ENCODE measurements around the gene FGF2. TPM values are rescaled to one million over a fixed set of nuclear protein-coding genes. Genes with fewer than 3 reads are reported as not detected.

Gene FGF2
- total and polyA plus RNA-seq, 4 donors, result 0.52 to 1.4 (median 0.98) TPM

DNA sequence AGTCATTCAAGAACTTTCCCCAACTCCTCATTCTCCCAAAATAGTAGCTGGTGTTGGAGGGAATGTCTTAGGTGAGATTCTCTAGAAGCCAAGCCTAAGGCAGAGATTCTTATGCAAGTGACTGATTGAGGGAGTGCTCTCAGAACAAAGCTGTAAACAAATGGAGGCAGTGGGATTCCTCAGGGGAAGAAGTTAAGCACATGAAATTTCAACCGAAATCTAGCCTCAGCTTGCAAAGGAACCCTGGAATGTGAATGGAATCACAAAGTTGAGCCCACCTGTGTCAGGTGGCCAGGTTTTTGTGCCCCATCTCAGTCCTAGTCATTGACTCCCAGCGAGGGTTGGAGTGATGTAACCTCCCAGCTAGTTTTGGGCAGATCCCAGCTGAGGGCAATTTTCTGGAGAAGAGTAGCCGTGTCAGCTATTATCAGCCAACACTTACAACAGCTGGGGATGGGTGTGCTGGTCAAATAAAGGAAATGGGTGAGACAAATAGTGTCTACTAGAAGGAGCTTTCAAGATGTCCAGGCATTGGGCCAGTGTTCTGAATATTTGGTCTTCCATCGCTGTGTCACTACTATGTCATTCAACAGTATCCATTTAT, 29.7 kb upstream of the FGF2 start:
- Histone ChIP-seq H3K9ac (ENCODE audit: low read depth in 1 of 2, low read length in 2 of 2) (no peak overlapping the region), H3K27me3 (ENCODE audit: control insufficient read depth in 4 of 4, insufficient read depth in 4 of 4, low read length in 3 of 4) (no peaks in the 10 kb centered on the region), H3K36me3 (ENCODE audit: control insufficient read depth in 4 of 4, insufficient read depth in 3 of 4, low read depth in 1 of 4, low read length in 3 of 4) (no peaks in the 10 kb centered on the region), H3K4me1 (ENCODE audit: control insufficient read depth in 4 of 4, insufficient read depth in 4 of 4, low read length in 3 of 4) (no peaks in the 10 kb centered on the region), H3K27ac (ENCODE audit: low read depth in 1 of 2, low read length in 2 of 2) (no peak overlapping the region), H3K4me3 (ENCODE audit: low read depth in 1 of 3, low read length in 3 of 3) (no peak overlapping the region), H3K9me3 (ENCODE audit: control insufficient read depth in 4 of 4, low read length in 3 of 4) (no peaks in the 10 kb centered on the region)
- DNase-seq (ENCODE audit: low spot score), result no peak
- TF ChIP-seq CTCF (IDR thresholded peaks at IDR 0.05; ENCODE audit: low read depth, low read length, missing input control), result no peak
- no peak for TF ChIP-seq FOXA1 (IDR thresholded peaks at IDR 0.05)
- 71% methylated on average over 4 of the region's 4 CpGs for WGBS

GRCh38 chr4:122797405-122798094, 29.1 kb upstream of the FGF2 start:
- 98% methylated on average over 2 of the region's 2 CpGs for WGBS
- H3K36me3 ChIP-seq (ENCODE audit: control insufficient read depth in 4 of 4, insufficient read depth in 3 of 4, low read depth in 1 of 4, low read length in 3 of 4), result no peaks in the 10 kb centered on the region
- no peak overlapping the region for H3K9ac ChIP-seq (ENCODE audit: low read depth in 1 of 2, low read length in 2 of 2)
- no peak overlapping the region for H3K4me3 ChIP-seq (ENCODE audit: low read depth in 1 of 3, low read length in 3 of 3)
- no peaks in the 10 kb centered on the region for H3K9me3 ChIP-seq (ENCODE audit: control insufficient read depth in 4 of 4, low read length in 3 of 4)
- TF ChIP-seq FOXA1 (IDR thresholded peaks at IDR 0.05) (no peak), REST (IDR thresholded peaks at IDR 0.05) (no peak), RXRA (IDR thresholded peaks at IDR 0.05) (no peak), CTCF (IDR thresholded peaks at IDR 0.05; ENCODE audit: low read depth, low read length, missing input control) (no peak), SP1 (IDR thresholded peaks at IDR 0.05) (no peak)
- no peak overlapping the region for H3K27ac ChIP-seq (ENCODE audit: low read depth in 1 of 2, low read length in 2 of 2)
- H3K4me1 ChIP-seq (ENCODE audit: control insufficient read depth in 4 of 4, insufficient read depth in 4 of 4, low read length in 3 of 4), result no peaks in the 10 kb centered on the region
- no peak for DNase-seq (ENCODE audit: low spot score)
- H3K27me3 ChIP-seq (ENCODE audit: control insufficient read depth in 4 of 4, insufficient read depth in 4 of 4, low read length in 3 of 4), result no peaks in the 10 kb centered on the region

DNA sequence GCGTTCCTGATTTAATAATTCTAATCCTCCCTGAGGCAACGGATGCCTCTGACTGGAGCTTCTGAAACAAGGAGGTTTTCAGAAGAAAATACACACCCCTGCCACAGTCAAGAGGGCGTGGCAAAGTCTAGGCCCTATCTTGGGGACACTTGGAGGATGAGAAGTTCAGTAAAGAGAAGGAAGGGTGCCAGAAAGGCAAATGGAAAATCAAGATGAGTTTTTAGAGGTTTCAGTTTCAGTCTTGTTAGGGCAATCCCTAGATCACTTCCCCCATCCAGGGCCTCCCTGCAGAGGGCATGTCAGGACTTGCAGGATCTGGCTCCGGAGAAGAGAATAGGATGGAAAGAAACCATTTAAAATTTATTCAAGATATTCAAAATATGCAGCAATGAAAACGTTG, 28.5 kb upstream of the FGF2 start:
- Histone ChIP-seq H3K4me1 (ENCODE audit: control insufficient read depth in 4 of 4, insufficient read depth in 4 of 4, low read length in 3 of 4) (no peaks in the 10 kb centered on the region), H3K27me3 (ENCODE audit: control insufficient read depth in 4 of 4, insufficient read depth in 4 of 4, low read length in 3 of 4) (no peaks in the 10 kb centered on the region), H3K9me3 (ENCODE audit: control insufficient read depth in 4 of 4, low read length in 3 of 4) (no peaks in the 10 kb centered on the region), H3K27ac (ENCODE audit: low read depth in 1 of 2, low read length in 2 of 2) (no peak overlapping the region), H3K36me3 (ENCODE audit: control insufficient read depth in 4 of 4, insufficient read depth in 3 of 4, low read depth in 1 of 4, low read length in 3 of 4) (no peaks in the 10 kb centered on the region), H3K9ac (ENCODE audit: low read depth in 1 of 2, low read length in 2 of 2) (no peak overlapping the region), H3K4me3 (ENCODE audit: low read depth in 1 of 3, low read length in 3 of 3) (no peak overlapping the region)
- DNase-seq (ENCODE audit: low spot score), result no peak
- 54% methylated on average over 5 of the region's 5 CpGs for WGBS
- no peak for TF ChIP-seq GABPA (IDR thresholded peaks at IDR 0.05 in 1 of 2, conservative IDR thresholded peaks at IDR 0.05 in 1 of 2)
- TF ChIP-seq RXRA (IDR thresholded peaks at IDR 0.05), result peak; percentile 27 to 53

All from liver (tissue), 9 donors.